Measurements from ENCODE around the gene ITGB3.
"Not testable (repeated sequence)": the region's sequence is repeated elsewhere in the genome, so short reads cannot be mapped to it uniquely, and the experiment has no call there.

The ITGB3 gene

GRCh38 chr17:47218896-47219430, 34.7 kb upstream of the ITGB3 start:
- TF ChIP-seq, protein P1, sequence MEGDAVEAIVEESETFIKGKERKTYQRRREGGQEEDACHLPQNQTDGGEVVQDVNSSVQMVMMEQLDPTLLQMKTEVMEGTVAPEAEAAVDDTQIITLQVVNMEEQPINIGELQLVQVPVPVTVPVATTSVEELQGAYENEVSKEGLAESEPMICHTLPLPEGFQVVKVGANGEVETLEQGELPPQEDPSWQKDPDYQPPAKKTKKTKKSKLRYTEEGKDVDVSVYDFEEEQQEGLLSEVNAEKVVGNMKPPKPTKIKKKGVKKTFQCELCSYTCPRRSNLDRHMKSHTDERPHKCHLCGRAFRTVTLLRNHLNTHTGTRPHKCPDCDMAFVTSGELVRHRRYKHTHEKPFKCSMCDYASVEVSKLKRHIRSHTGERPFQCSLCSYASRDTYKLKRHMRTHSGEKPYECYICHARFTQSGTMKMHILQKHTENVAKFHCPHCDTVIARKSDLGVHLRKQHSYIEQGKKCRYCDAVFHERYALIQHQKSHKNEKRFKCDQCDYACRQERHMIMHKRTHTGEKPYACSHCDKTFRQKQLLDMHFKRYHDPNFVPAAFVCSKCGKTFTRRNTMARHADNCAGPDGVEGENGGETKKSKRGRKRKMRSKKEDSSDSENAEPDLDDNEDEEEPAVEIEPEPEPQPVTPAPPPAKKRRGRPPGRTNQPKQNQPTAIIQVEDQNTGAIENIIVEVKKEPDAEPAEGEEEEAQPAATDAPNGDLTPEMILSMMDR (conservative IDR thresholded peaks at IDR 0.05; ENCODE audit: low read depth, low read length): no peak
- DNase-seq (ENCODE audit: low read depth): no peak
- H3K4me3 ChIP-seq (ENCODE audit: low read length): no peak overlapping the region

GRCh38 chr17:47219621-47220475, 33.8 kb upstream of the ITGB3 start:
- TF ChIP-seq, protein P1 (conservative IDR thresholded peaks at IDR 0.05; ENCODE audit: low read depth, low read length): no peak
- H3K4me3 ChIP-seq (ENCODE audit: low read length): no peak overlapping the region
- DNase-seq (ENCODE audit: low read depth): no peak

DNA sequence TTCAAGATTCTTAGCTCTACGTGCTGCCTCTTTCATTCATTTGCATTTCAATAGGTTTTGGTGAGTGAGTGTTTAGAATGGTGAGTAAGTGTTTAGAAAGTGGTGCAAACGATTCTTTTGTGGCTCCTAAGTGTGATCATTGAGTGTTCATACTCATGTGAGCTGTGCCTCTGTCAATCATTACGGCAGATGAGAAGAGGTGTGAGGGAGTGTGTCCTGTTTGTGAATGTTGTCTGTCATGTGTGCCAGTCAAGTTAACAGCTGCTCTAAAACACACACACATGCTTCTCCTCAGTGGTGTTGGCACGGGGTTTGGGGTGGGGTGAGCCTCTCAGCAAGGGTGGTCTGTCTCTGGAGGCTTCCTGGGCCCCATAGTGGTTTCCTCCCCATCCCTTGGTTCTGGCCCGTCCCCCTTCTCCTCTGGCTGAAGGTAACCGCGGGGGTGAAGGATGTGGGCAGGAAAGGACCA, 33.1 kb upstream of the ITGB3 start:
- DNase-seq (ENCODE audit: low read depth): no peak
- TF ChIP-seq, protein P1 (conservative IDR thresholded peaks at IDR 0.05; ENCODE audit: low read depth, low read length): no peak
- H3K4me3 ChIP-seq (ENCODE audit: low read length): no peak overlapping the region

DNA sequence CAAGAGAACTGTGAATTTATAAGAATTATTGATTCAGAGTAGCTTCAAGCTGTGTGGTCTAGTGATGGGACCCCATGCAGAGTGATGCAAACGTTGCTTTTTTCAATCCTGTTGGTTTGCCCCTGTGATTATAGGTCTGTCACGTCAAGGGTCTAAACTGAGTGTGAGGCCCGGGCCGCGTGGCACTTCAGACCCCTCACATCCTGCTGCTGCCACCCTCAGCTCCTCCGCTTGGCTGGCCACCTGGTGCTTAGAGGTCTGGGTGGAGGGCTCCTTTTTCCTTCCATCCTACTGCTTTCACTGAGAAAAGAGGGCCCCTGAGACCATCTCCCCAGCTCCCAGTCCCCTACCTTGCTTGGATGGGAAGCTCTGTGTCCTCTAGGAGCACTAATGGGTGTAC, 32.5 kb upstream of the ITGB3 start:
- no peak overlapping the region for H3K4me3 ChIP-seq (ENCODE audit: low read length)
- TF ChIP-seq, protein P1 (conservative IDR thresholded peaks at IDR 0.05; ENCODE audit: low read depth, low read length): no peak
- DNase-seq (ENCODE audit: low read depth): no peak

- no peak for DNase-seq (ENCODE audit: low read depth)
- TF ChIP-seq, protein P1 (conservative IDR thresholded peaks at IDR 0.05; ENCODE audit: low read depth, low read length): no peak
- no peak overlapping the region for H3K4me3 ChIP-seq (ENCODE audit: low read length)
These were observed 31.6 kb upstream of the ITGB3 start for GRCh38 chr17:47222047-47222446.

DNA sequence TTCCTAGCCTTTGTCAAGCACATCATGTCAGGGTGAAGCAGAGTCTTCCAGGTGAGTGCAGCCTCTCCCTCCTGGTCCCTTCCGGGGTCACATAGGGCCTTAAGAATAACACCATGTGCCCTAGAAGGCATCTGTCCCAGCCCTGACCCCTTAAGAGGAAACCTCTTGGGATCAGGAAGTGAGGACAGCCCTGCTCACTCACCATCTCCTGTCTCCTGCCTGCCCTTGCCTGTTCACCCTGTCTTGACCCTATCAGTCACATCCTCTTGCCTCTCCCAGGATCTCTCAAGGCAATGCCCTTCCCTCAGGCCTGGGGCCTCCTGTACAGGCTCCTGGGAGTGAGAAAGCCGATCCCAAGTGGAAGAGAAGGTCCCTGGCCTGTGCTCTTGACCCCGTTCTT, 30.6 kb upstream of the ITGB3 start:
- TF ChIP-seq, protein P1 (conservative IDR thresholded peaks at IDR 0.05; ENCODE audit: low read depth, low read length): no peak
- no peak for DNase-seq (ENCODE audit: low read depth)
- no peak overlapping the region for H3K4me3 ChIP-seq (ENCODE audit: low read length)

- TF ChIP-seq, protein P1 (conservative IDR thresholded peaks at IDR 0.05; ENCODE audit: low read depth, low read length): no peak
- no peak overlapping the region for H3K4me3 ChIP-seq (ENCODE audit: low read length)
- DNase-seq (ENCODE audit: low read depth): no peak
These were observed 30.2 kb upstream of the ITGB3 start for GRCh38 chr17:47223460-47223859.

GRCh38 chr17:47224077-47224476, 29.6 kb upstream of the ITGB3 start:
- not testable (repeated sequence) for DNase-seq (ENCODE audit: low read depth); H3K4me3 ChIP-seq (ENCODE audit: low read length)
